K562 (cell line): ENCODE data around the gene IQSEC3. TPM values are rescaled to one million over a fixed set of nuclear protein-coding genes. Genes with fewer than 3 reads are reported as not detected.

Source experiments
- ATAC-seq: fragments of 200-7000 bp; cut with Tn5 transposase; 3 replicates; pipeline ENCODE4 v1.9.1; 2020; ENCODE audit warnings: moderate library complexity
- BruUV-seq: library from RNA; stranded (reverse); fragments of 400-500 nt; replicated peaks from 2 replicates; lab custom pipeline; 2021; lab: Mats Ljungman, UMichigan
- CTCF ChIA-PET: fragments of 300-600 bp; formaldehyde crosslinking; extraction: SDS; loops from one replicate; lab custom pipeline; 2021; ENCODE audit warnings: low intra/inter-chr PET ratio; lab: Yijun Ruan, JAX
- POLR2A ChIA-PET: fragments of 300-600, 350-650 bp; sonication (Branson Sonifier 250); formaldehyde crosslinking; extraction: SDS; loops from one replicate; lab custom pipeline; 2021; ENCODE audit warnings: antibody characterized with exemption, inconsistent platforms; lab: Yijun Ruan, JAX
- DNase-seq, 4 experiments: peaks; one replicate each; pipeline versions ENCODE4 v3.0.0 to v3.0.0-alpha.2; 2011 to 2018; ENCODE audit warnings: low spot score in 3 of 4, mixed read lengths in 3 of 4; ENCODE audit errors: extremely low read depth in 1 of 4
- FAIRE-seq: peaks from 2 replicates; lab custom pipeline; 2011; peaks lifted over from hg19 to GRCh38; lab: Jason Lieb, UNC
- H2AFZ ChIP-seq: 2 replicates; pipeline ENCODE4 v1.6.0; 2011; ENCODE audit warnings: low read depth, low read length, control low read depth, inconsistent platforms
- H3K27ac ChIP-seq: fragments of 200-600 bp; 3 replicates; pipeline ENCODE4 v1.8.0; 2011; ENCODE audit warnings: low read depth, mild to moderate bottlenecking, control low read depth, inconsistent platforms, low read length, moderate library complexity, mixed read lengths; ENCODE audit errors: extremely low read depth
- H3K27me3 ChIP-seq, 2 experiments: fragments of 300-600 bp in 1 of 2; 2 replicates in 1 of 2; 3 replicates in 1 of 2; pipeline versions ENCODE4 v1.6.0 to v1.8.0; 2011; ENCODE audit warnings: inconsistent platforms in 2 of 2, low read length in 2 of 2, mild to moderate bottlenecking in 1 of 2, mixed read lengths in 1 of 2, moderate library complexity in 1 of 2; ENCODE audit not compliant: control insufficient read depth in 2 of 2, insufficient read depth in 2 of 2
- H3K36me3 ChIP-seq: fragments of 300-600 bp; 3 replicates; pipeline ENCODE4 v1.8.0; 2011; ENCODE audit warnings: mild to moderate bottlenecking, low read length, inconsistent platforms; ENCODE audit not compliant: control insufficient read depth, insufficient read depth
- H3K4me1 ChIP-seq, 2 experiments: fragments of 200-600 bp in 1 of 2; replicated peaks in 1 of 2; 2 replicates in 1 of 2; 3 replicates in 1 of 2; pipeline versions ENCODE4 v1.5.1 to v1.8.0; 2011; ENCODE audit warnings: inconsistent platforms in 2 of 2, low read length in 2 of 2, mild to moderate bottlenecking in 1 of 2, mixed read lengths in 1 of 2, moderate library complexity in 1 of 2; ENCODE audit not compliant: control insufficient read depth in 2 of 2, insufficient read depth in 2 of 2
- H3K4me2 ChIP-seq: 2 replicates; pipeline ENCODE4 v1.6.1; 2011; ENCODE audit warnings: low read length, control low read depth, inconsistent platforms, mixed read lengths; ENCODE audit not compliant: insufficient read depth
- H3K4me3 ChIP-seq: fragments of 200-600 bp; sonication (generic), shearing (Covaris generic); 2 replicates; pipeline ENCODE4 v1.5.1; 2016; ENCODE audit warnings: control low read depth, inconsistent platforms
- H3K79me2 ChIP-seq: fragments of 200-600 bp; 3 replicates; pipeline ENCODE4 v1.8.0; 2011; ENCODE audit warnings: low read length, inconsistent platforms; ENCODE audit not compliant: control insufficient read depth, insufficient read depth
- H3K9ac ChIP-seq, 2 experiments: 2 replicates each; pipeline versions ENCODE4 v1.6.0 to v1.6.1; 2011; ENCODE audit warnings: low read depth in 2 of 2, low read length in 2 of 2, control low read depth in 1 of 2, inconsistent platforms in 1 of 2, mild to moderate bottlenecking in 1 of 2, mixed read lengths in 1 of 2; ENCODE audit not compliant: insufficient read depth in 1 of 2
- H3K9me1 ChIP-seq: one replicate; pipeline ENCODE4 v1.6.0; 2011; ENCODE audit warnings: inconsistent platforms, mild to moderate bottlenecking, low read length, moderate library complexity; ENCODE audit not compliant: control insufficient read depth, insufficient read depth
- H3K9me3 ChIP-seq: replicated peaks from 2 replicates; pipeline ENCODE4 v1.5.1; 2011; ENCODE audit warnings: low read depth, low read length, inconsistent platforms; ENCODE audit not compliant: control insufficient read depth, insufficient read depth
- H4K20me1 ChIP-seq: replicated peaks from 2 replicates; pipeline ENCODE4 v1.6.1; 2011; ENCODE audit warnings: low read length, inconsistent platforms, mixed read lengths; ENCODE audit not compliant: control insufficient read depth, insufficient read depth
- ADNP ChIP-seq: fragments of 200-800 bp; sonication (Bioruptor generic); IDR thresholded peaks from 2 replicates; pipeline ENCODE4 v1.6.1; 2016; ENCODE audit warnings: missing genetic modification characterization, missing compliant biosample characterization
- DACH1 ChIP-seq: fragments of 450-650 bp; IDR thresholded peaks from 2 replicates; pipeline ENCODE4 v1.6.1; 2018; ENCODE audit not compliant: partially characterized antibody
- FOXP4 ChIP-seq: sonication (generic); formaldehyde crosslinking; IDR thresholded peaks from 2 replicates; pipeline ENCODE4 v1.8.0; 2022; ENCODE audit warnings: mild to moderate bottlenecking, missing genetic modification reagents, borderline replicate concordance
- HDGF ChIP-seq: fragments of 450-650 bp; IDR thresholded peaks from 2 replicates; pipeline ENCODE4 v1.6.1; 2016
- KAT2B ChIP-seq: IDR thresholded peaks from one replicate; pipeline ENCODE4 v1.6.1; 2012; ENCODE audit warnings: low read depth, mild to moderate bottlenecking, control low read depth, inconsistent platforms, low read length, moderate library complexity
- KDM1A ChIP-seq, 2 experiments: fragments of 450-650 bp; IDR thresholded peaks; 2 replicates each; pipeline ENCODE4 v1.6.1; 2016; ENCODE audit warnings: mild to moderate bottlenecking in 2 of 2
- KDM2B ChIP-seq: fragments of 250-450 bp; sonication (Bioruptor Pico); IDR thresholded peaks from 2 replicates; pipeline ENCODE4 v1.8.0; 2021; ENCODE audit warnings: mild to moderate bottlenecking, moderate library complexity
- NBN ChIP-seq: fragments of 450-650 bp; IDR thresholded peaks from 2 replicates; pipeline ENCODE4 v1.6.1; 2016; ENCODE audit warnings: low read depth, mild to moderate bottlenecking
- NFIC ChIP-seq: fragments of 450-650 bp; IDR thresholded peaks from 2 replicates; pipeline ENCODE4 v1.6.1; 2017; ENCODE audit warnings: mild to moderate bottlenecking, inconsistent platforms
- NR1H2 ChIP-seq: sonication (generic); formaldehyde crosslinking; IDR thresholded peaks from 2 replicates; pipeline ENCODE4 v1.4.0; 2020; ENCODE audit warnings: mild to moderate bottlenecking, missing genetic modification reagents
- PHB2 ChIP-seq: fragments of 450-650 bp; IDR thresholded peaks from 2 replicates; pipeline ENCODE4 v1.6.1; 2017; ENCODE audit warnings: low read depth
- POLR3G ChIP-seq: IDR thresholded peaks from 2 replicates; pipeline ENCODE4 v1.6.1; 2011; ENCODE audit not compliant: insufficient read length, insufficient replicate concordance; ENCODE audit errors: extremely low read depth
- RB1 ChIP-seq: fragments of 450-650 bp; IDR thresholded peaks from 2 replicates; pipeline ENCODE4 v1.6.1; 2017; ENCODE audit warnings: low read depth, mild to moderate bottlenecking
- RUNX1 ChIP-seq: sonication (generic); IDR thresholded peaks from 2 replicates; pipeline ENCODE4 v1.6.1; 2016; ENCODE audit warnings: antibody characterized with exemption, low read depth
- SRSF7 ChIP-seq: fragments of 200-400 bp; formaldehyde crosslinking; optimal IDR thresholded peaks from 2 replicates; pipeline ENCODE3; 2017; ENCODE audit warnings: mild to moderate bottlenecking, low read depth, low read length
- ZBTB33 ChIP-seq: sonication (generic); formaldehyde crosslinking; IDR thresholded peaks from 2 replicates; pipeline ENCODE4 v1.8.1; 2023; ENCODE audit warnings: mild to moderate bottlenecking, missing genetic modification reagents
- ZNF282 ChIP-seq: sonication (generic); formaldehyde crosslinking; IDR thresholded peaks from 2 replicates; pipeline ENCODE4 v1.8.1; 2023; ENCODE audit warnings: missing genetic modification reagents
- ZNF408 ChIP-seq: fragments of 250-450 bp; sonication (Bioruptor Pico); IDR thresholded peaks from 2 replicates; pipeline ENCODE4 v1.4.0; 2020; ENCODE audit warnings: low read depth, mild to moderate bottlenecking, moderate library complexity
- ZNF436 ChIP-seq: fragments of 250-450, 450-650 bp; sonication (Bioruptor Pico); formaldehyde crosslinking; IDR thresholded peaks from 2 replicates; pipeline ENCODE4 v1.7.0; 2020; ENCODE audit warnings: mild to moderate bottlenecking
- ZNF695 ChIP-seq: fragments of 450-650 bp; formaldehyde crosslinking; IDR thresholded peaks from 2 replicates; pipeline ENCODE4 v1.4.0; 2020; ENCODE audit warnings: mild to moderate bottlenecking, moderate library complexity
- WGBS: fragments of 100-300 bp; shearing (Covaris generic); methylation state at CpG from one replicate; pipeline ENCODE4 v1.1.6; 2016; ENCODE audit warnings: low coverage, mixed read lengths; ENCODE audit not compliant: insufficient coverage; ENCODE audit errors: missing lambda C conversion rate; 5-methylcytosine and 5-hydroxymethylcytosine counted together
- in situ Hi-C: fragments of 300-500 bp; cut with MboI; formaldehyde crosslinking; loops from 4 replicates; pipeline ENCODE4 v1.15.0; 2018; ENCODE audit warnings: inconsistent platforms, mixed read lengths
- intact Hi-C: fragments of 100-400 bp; cut with micrococcal nuclease; formaldehyde crosslinking; loops from 2 replicates; pipeline ENCODE4 v1.14.2; 2022
- polyA plus RNA-seq, 8 experiments: library from polyadenylated mRNA; depleted of rRNA in 4 of 8; stranded (reverse) in 5 of 8; unstranded in 3 of 8; fragments of >200 nt; fragmentation: Nextera tagmentation in 2 of 8; fragmentation: Illumina TruSeq in 1 of 8; extraction: Ambion mirVana in 2 of 8; extraction: Trizol in 1 of 8; gene quantifications; 2 replicates each; pipeline versions ENCODE4 v1.2.1 to v1.2.3, GENCODE V29; 2011 to 2014; ENCODE audit warnings: inconsistent platforms in 1 of 8, missing spikeins in 1 of 8
- total RNA-seq, 7 experiments: library from RNA; depleted of rRNA in 6 of 7; stranded (reverse); fragments of >200 nt in 6 of 7; fragmentation: Illumina TruSeq in 2 of 7; extraction: Trizol in 2 of 7; gene quantifications; 2 replicates each; pipeline versions ENCODE4 v1.2.1 to v1.2.3, GENCODE V29; 2011 to 2021; ENCODE audit warnings: low replicate concordance in 1 of 7

IQSEC3 gene
- total and polyA plus RNA-seq, 9 of the 15 experiments (the other 6 are each of a cell fraction or from before 2014, with no cell fraction given) = under 0.01 to 0.25 (median 0.08) TPM; not detected in 3

GRCh38 chr12:115960-116915 lies 49.7 kb downstream of the IQSEC3 start:
- H3K4me3 ChIP-seq = no peak overlapping the region
- H3K4me1 ChIP-seq = peaks cover 0 to 30% of the 10 kb centered on the region in 2 experiments; a peak in 3 of 5 replicates
- DNase-seq (no peak), FAIRE-seq (no peak), ATAC-seq (no peak)
- H3K79me2 ChIP-seq = no peaks in the 10 kb centered on the region
- no peak overlapping the region for H3K4me2 ChIP-seq
- CTCF ChIA-PET = no interaction called here
- H2AFZ ChIP-seq = no peak overlapping the region
- intact Hi-C loops = no loop called here
- TF ChIP-seq NFIC = no peak
- TF ChIP-seq RUNX1 = no peak
- no peak for TF ChIP-seq ZNF695
- TF ChIP-seq RB1 = no peak
- no peak for TF ChIP-seq ZNF436
- TF ChIP-seq SRSF7 = no peak
- TF ChIP-seq HDGF = no peak
- no peak for TF ChIP-seq POLR3G
- no peak for TF ChIP-seq NBN
- no peak for TF ChIP-seq NR1H2
- no peak for TF ChIP-seq ZNF408
- no peak for TF ChIP-seq KAT2B
- no peak for TF ChIP-seq ZNF282 (CRISPR knock-in tag)
- no peak for TF ChIP-seq KDM1A (IDR thresholded peaks at IDR 0.05)
- TF ChIP-seq ADNP (tag) = no peak
- no peak for TF ChIP-seq ZBTB33 (CRISPR knock-in tag)
- TF ChIP-seq DACH1 = no peak
- TF ChIP-seq KDM2B (CRISPR knock-in tag) = no peak
- no peak for TF ChIP-seq FOXP4 (CRISPR knock-in tag)
- no peak for TF ChIP-seq PHB2
- TF ChIP-seq, all 486 proteins: peak for 0
- H4K20me1 ChIP-seq = no peaks in the 10 kb centered on the region; the same call in 1 of the 2 replicates
- no peaks in the 10 kb centered on the region for H3K9me1 ChIP-seq
- POLR2A ChIA-PET = interaction anchor here (1.1 kb wide), 1 partner anchor 26 kb away, joined by 5 read pairs; no protein-coding TSS in a partner anchor
- no peaks in the 10 kb centered on the region for H3K9me3 ChIP-seq
- no peak overlapping the region for H3K9ac ChIP-seq
- no peak overlapping the region for H3K27ac ChIP-seq
- in situ Hi-C loops = no loop called here
- H3K27me3 ChIP-seq = peaks cover 2 to 20% of the 10 kb centered on the region in 2 experiments; a peak in 4 of 5 replicates
- WGBS = 52% methylated on average over 17 of the region's 19 CpGs
- H3K36me3 ChIP-seq = no peaks in the 10 kb centered on the region
- BruUV-seq = no TSS peak
